SK-N-SH (cell line): ENCODE results near the gene AP4B1. TPM values are rescaled to one million over a fixed set of nuclear protein-coding genes. Genes with fewer than 3 reads are reported as not detected.

Source experiments
- CTCF ChIA-PET: fragments of 300-600, 350-600 bp; formaldehyde crosslinking; extraction: SDS; loops from one replicate; lab custom pipeline; 2021; lab: Yijun Ruan, JAX
- POLR2A ChIA-PET: fragments of 350-600 bp; sonication (Branson Sonifier 250); formaldehyde crosslinking; extraction: SDS; loops from one replicate; lab custom pipeline; 2020; ENCODE audit warnings: antibody characterized with exemption, inconsistent platforms; lab: Yijun Ruan, JAX
- DNase-seq: peaks from one replicate; pipeline ENCODE4 v3.0.0; 2012
- H2AFZ ChIP-seq: fragments of 200-600 bp; sonication (generic); 2 replicates; pipeline ENCODE4 v1.8.1; 2016; ENCODE audit warnings: antibody characterized with exemption, mild to moderate bottlenecking, low read depth
- H3F3A ChIP-seq: fragments of 200-600 bp; sonication (generic); replicated peaks from 2 replicates; pipeline ENCODE3; 2016; ENCODE audit warnings: antibody characterized with exemption, mild to moderate bottlenecking; ENCODE audit not compliant: insufficient read depth
- H3K27ac ChIP-seq, 2 experiments: fragments of 200-500 bp in 1 of 2; fragments of 200-600 bp in 1 of 2; sonication (Bioruptor generic) in 1 of 2; sonication (generic), shearing (Covaris generic) in 1 of 2; 2 replicates each; pipeline versions ENCODE4 v1.5.1 to v1.6.1; 2014 to 2016; ENCODE audit warnings: low read depth in 2 of 2, inconsistent platforms in 1 of 2, low read length in 1 of 2, mild to moderate bottlenecking in 1 of 2, mixed read lengths in 1 of 2
- H3K27me3 ChIP-seq: fragments of 200-600 bp; sonication (generic), shearing (Covaris generic); 2 replicates; pipeline ENCODE4 v1.6.1; 2016; ENCODE audit warnings: mixed run types; ENCODE audit not compliant: insufficient read depth
- H3K36me3 ChIP-seq, 2 experiments: fragments of 200-500 bp in 1 of 2; fragments of 200-600 bp in 1 of 2; sonication (Bioruptor generic) in 1 of 2; sonication (generic) in 1 of 2; replicated peaks in 1 of 2; 2 replicates each; pipeline versions ENCODE3 to v1.5.1; 2014 to 2016; ENCODE audit warnings: low read length in 1 of 2, mild to moderate bottlenecking in 1 of 2; ENCODE audit not compliant: insufficient read depth in 2 of 2, control insufficient read depth in 1 of 2
- H3K4me1 ChIP-seq, 2 experiments: fragments of 200-500 bp in 1 of 2; fragments of 200-600 bp in 1 of 2; sonication (Bioruptor generic) in 1 of 2; sonication (generic), shearing (Covaris generic) in 1 of 2; 2 replicates each; pipeline versions ENCODE4 v1.5.1 to v1.6.1; 2014 to 2016; ENCODE audit warnings: low read depth in 1 of 2, low read length in 1 of 2, mixed run types in 1 of 2; ENCODE audit not compliant: insufficient read depth in 2 of 2, control insufficient read depth in 1 of 2
- H3K4me2 ChIP-seq: fragments of 200-600 bp; sonication (generic), shearing (Covaris generic); 2 replicates; pipeline ENCODE4 v1.6.1; 2017; ENCODE audit warnings: mixed run types
- H3K4me3 ChIP-seq, 2 experiments: fragments of 200-500 bp in 1 of 2; fragments of 200-600 bp in 1 of 2; sonication (Bioruptor generic) in 1 of 2; sonication (generic), shearing (Covaris generic) in 1 of 2; 2 replicates each; pipeline versions ENCODE4 v1.5.1 to v1.8.1; 2014 to 2016; ENCODE audit warnings: low read depth in 2 of 2, inconsistent platforms in 1 of 2, low read length in 1 of 2, mild to moderate bottlenecking in 1 of 2, mixed read lengths in 1 of 2, moderate library complexity in 1 of 2
- H3K79me2 ChIP-seq: fragments of 200-600 bp; sonication (generic); 2 replicates; pipeline ENCODE4 v1.8.1; 2017; ENCODE audit warnings: mild to moderate bottlenecking; ENCODE audit not compliant: insufficient read depth
- H3K9ac ChIP-seq: fragments of 200-600 bp; sonication (generic); 2 replicates; pipeline ENCODE4 v1.6.1; 2017; ENCODE audit warnings: mixed run types
- H3K9me2 ChIP-seq: fragments of 200-600 bp; sonication (generic); 2 replicates; pipeline ENCODE4 v1.6.1; 2017; ENCODE audit warnings: mixed run types
- H3K9me3 ChIP-seq: fragments of 200-600 bp; sonication (generic); 2 replicates; pipeline ENCODE4 v1.6.1; 2017; ENCODE audit warnings: mixed run types, mild to moderate bottlenecking, moderate library complexity
- H4K20me1 ChIP-seq: fragments of 200-600 bp; sonication (generic); 2 replicates; pipeline ENCODE4 v1.6.1; 2017; ENCODE audit warnings: mild to moderate bottlenecking, mixed run types; ENCODE audit not compliant: insufficient read depth
- ELF1 ChIP-seq: IDR thresholded peaks from 2 replicates; pipeline ENCODE4 v1.4.0; 2012
- EP300 ChIP-seq, 2 experiments: IDR thresholded peaks; 2 replicates each; pipeline versions ENCODE4 v1.4.0 to v1.6.1; 2012; ENCODE audit warnings: borderline replicate concordance in 1 of 2, low read depth in 1 of 2, low read length in 1 of 2
- NFIC ChIP-seq: IDR thresholded peaks from 2 replicates; pipeline ENCODE4 v1.4.0; 2012; ENCODE audit warnings: borderline replicate concordance
- SMC3 ChIP-seq: IDR thresholded peaks from 2 replicates; pipeline ENCODE4 v1.6.1; 2012; ENCODE audit warnings: low read depth, low read length, improper control_type of control experiment
- TAF1 ChIP-seq: IDR thresholded peaks from 2 replicates; pipeline ENCODE4 v1.6.1; 2012; ENCODE audit warnings: low read depth, mild to moderate bottlenecking, low read length, moderate library complexity, borderline replicate concordance
- USF2 ChIP-seq: fragments of 150-350 bp; IDR thresholded peaks from 2 replicates; pipeline ENCODE4 v1.6.1; 2017; ENCODE audit warnings: antibody characterized with exemption, low read length, low read depth, borderline replicate concordance
- WGBS: methylation state at CpG from one replicate; pipeline ENCODE4 v1.1.6; 2017; ENCODE audit warnings: low lambda C conversion rate; 5-methylcytosine and 5-hydroxymethylcytosine counted together
- polyA plus RNA-seq, 3 experiments: library from polyadenylated mRNA; depleted of rRNA; stranded (reverse); fragments of >200 nt; gene quantifications; 2 replicates each; pipeline ENCODE4 v1.2.3, GENCODE V29; 2012
- TF ChIP-seq, protein P1 (sequence below): IDR thresholded peaks from 2 replicates; pipeline ENCODE4 v1.6.1; 2012; ENCODE audit warnings: mild to moderate bottlenecking, low read depth, low read length, moderate library complexity

Gene AP4B1
- polyA plus RNA-seq, 1 of the 3 experiments (the other 2 are of a cell fraction), result 11.5 TPM

GRCh38 chr1:113913312-113913668 lies 8.7 kb upstream of the AP4B1 start (continued):
- no peak for TF ChIP-seq NFIC

DNA sequence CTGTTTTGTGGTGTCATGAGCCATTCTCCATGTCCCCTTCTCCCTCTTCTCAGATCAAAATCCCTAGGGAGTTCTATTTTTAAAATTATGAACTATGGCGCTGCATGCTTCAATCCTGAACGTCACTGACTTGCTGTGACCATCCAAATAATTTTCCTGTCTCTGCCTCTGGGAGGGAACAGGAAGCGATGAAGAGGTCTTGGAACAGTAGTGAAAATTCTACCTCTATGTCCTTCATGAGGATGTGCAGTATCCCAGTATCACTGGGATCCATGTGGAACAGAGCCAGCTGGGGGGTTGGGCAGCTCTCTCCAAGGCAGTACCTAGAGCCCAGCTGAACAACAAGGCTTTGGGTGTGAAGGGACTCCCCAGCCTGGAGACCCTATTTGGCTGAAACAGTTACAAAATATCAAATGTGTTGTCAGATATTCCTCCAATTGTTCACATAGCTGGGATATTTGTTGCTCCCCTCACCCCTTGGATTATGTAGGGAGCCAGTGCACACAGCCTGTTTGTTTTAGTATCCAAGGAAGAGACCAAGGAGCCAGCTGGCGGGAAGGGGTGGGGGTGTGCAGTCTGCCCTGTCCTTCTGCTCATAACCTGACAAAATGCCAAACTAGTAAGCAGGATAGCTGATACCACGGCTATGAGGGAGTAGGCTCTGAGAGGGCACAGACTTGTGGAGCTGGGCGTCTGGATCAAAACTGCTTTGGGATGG lies 8.2 kb upstream of the AP4B1 start:
- Histone ChIP-seq H3F3A (peaks cover 4% of the 10 kb centered on the region), H3K4me2 (no peak overlapping the region), H3K27me3 (no peaks in the 10 kb centered on the region), H3K79me2 (no peaks in the 10 kb centered on the region), H3K4me1 (no peaks in the 10 kb centered on the region), H2AFZ (no peak overlapping the region), H3K27ac (no peak overlapping the region; a peak in 1 of 4 replicates), H3K4me3 (no peak overlapping the region), H3K9ac (no peak overlapping the region), H4K20me1 (no peaks in the 10 kb centered on the region), H3K9me3 (no peaks in the 10 kb centered on the region), H3K9me2 (no peaks in the 10 kb centered on the region), H3K36me3 (peaks cover 14 to 28% of the 10 kb centered on the region in 2 experiments)
- 88% methylated on average over 6 of the region's 6 CpGs for WGBS
- TF ChIP-seq, protein P1, sequence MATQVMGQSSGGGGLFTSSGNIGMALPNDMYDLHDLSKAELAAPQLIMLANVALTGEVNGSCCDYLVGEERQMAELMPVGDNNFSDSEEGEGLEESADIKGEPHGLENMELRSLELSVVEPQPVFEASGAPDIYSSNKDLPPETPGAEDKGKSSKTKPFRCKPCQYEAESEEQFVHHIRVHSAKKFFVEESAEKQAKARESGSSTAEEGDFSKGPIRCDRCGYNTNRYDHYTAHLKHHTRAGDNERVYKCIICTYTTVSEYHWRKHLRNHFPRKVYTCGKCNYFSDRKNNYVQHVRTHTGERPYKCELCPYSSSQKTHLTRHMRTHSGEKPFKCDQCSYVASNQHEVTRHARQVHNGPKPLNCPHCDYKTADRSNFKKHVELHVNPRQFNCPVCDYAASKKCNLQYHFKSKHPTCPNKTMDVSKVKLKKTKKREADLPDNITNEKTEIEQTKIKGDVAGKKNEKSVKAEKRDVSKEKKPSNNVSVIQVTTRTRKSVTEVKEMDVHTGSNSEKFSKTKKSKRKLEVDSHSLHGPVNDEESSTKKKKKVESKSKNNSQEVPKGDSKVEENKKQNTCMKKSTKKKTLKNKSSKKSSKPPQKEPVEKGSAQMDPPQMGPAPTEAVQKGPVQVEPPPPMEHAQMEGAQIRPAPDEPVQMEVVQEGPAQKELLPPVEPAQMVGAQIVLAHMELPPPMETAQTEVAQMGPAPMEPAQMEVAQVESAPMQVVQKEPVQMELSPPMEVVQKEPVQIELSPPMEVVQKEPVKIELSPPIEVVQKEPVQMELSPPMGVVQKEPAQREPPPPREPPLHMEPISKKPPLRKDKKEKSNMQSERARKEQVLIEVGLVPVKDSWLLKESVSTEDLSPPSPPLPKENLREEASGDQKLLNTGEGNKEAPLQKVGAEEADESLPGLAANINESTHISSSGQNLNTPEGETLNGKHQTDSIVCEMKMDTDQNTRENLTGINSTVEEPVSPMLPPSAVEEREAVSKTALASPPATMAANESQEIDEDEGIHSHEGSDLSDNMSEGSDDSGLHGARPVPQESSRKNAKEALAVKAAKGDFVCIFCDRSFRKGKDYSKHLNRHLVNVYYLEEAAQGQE, result no peak
- TF ChIP-seq EP300 (IDR thresholded peaks at IDR 0.05; ENCODE audit: borderline replicate concordance in 1 of 2, low read depth in 1 of 2, low read length in 1 of 2) (no peak), USF2 (no peak), TAF1 (no peak)
- POLR2A ChIA-PET, result no interaction called here
- DNase-seq, result no peak
- CTCF ChIA-PET, result interaction anchor here (0.6 to 1.3 kb wide), 2 partner anchors 17 to 64 kb away, joined by 3 read pairs; no protein-coding TSS in a partner anchor

- Histone ChIP-seq H3K36me3 (peaks cover 12 to 17% of the 10 kb centered on the region in 2 experiments), H3K4me1 (peaks cover 0 to 11% of the 10 kb centered on the region in 2 experiments; a peak in 2 of 4 replicates), H3K79me2 (peaks cover 51% of the 10 kb centered on the region), H3K9ac (peak overlapping the region; percentile 86), H3K4me2 (peak overlapping the region; percentile 98), H2AFZ (peak overlapping the region; percentile 93), H3K9me2 (no peaks in the 10 kb centered on the region), H3F3A (no peaks in the 10 kb centered on the region), H3K4me3 (peak overlapping the region; percentile 62 to 84), H4K20me1 (no peaks in the 10 kb centered on the region), H3K27me3 (no peaks in the 10 kb centered on the region), H3K9me3 (no peaks in the 10 kb centered on the region), H3K27ac (peak overlapping the region; percentile 74 to 90)
- ChIA-PET CTCF (interaction anchor here (1.4 to 4.0 kb wide), 3 partner anchors 10 to 146 kb away, joined by 4 to 19 read pairs (median 8); partner anchors contain the start of genes HIPK1 and PHTF1), POLR2A (interaction anchor here (1.5 kb wide), 1 partner anchor 24 kb away, joined by 21 read pairs; the partner anchor contains the start of gene HIPK1)
- TF ChIP-seq ELF1 (no peak), NFIC (no peak), SMC3 (no peak)
- WGBS, result under 1% methylated on average over 15 of the region's 17 CpGs
- no peak for DNase-seq
Observed at GRCh38 chr1:113905435-113905861, 849 bp upstream of the AP4B1 start.
